T follicular helper cell (primary cell): ENCODE measurements around the gene P2RY10.
A peak's percentile ranks its signal among the peaks of the same experiment; 100 is the strongest.
"Not testable (repeated sequence)": the region's sequence is repeated elsewhere in the genome, so short reads cannot be mapped to it uniquely, and the experiment has no call there.

Experiments used
- DNase-seq: peaks from one replicate; pipeline ENCODE4 v3.0.0-alpha.2; 2020; ENCODE audit warnings: low read depth
- total RNA-seq, 2 experiments: gene quantifications; one replicate each; lab custom pipeline; 2026; lab: John Stamatoyannopoulos, UW

P2RY10 gene
- 47.5 to 177 reads per million in 2 experiments for total RNA-seq

DNA sequence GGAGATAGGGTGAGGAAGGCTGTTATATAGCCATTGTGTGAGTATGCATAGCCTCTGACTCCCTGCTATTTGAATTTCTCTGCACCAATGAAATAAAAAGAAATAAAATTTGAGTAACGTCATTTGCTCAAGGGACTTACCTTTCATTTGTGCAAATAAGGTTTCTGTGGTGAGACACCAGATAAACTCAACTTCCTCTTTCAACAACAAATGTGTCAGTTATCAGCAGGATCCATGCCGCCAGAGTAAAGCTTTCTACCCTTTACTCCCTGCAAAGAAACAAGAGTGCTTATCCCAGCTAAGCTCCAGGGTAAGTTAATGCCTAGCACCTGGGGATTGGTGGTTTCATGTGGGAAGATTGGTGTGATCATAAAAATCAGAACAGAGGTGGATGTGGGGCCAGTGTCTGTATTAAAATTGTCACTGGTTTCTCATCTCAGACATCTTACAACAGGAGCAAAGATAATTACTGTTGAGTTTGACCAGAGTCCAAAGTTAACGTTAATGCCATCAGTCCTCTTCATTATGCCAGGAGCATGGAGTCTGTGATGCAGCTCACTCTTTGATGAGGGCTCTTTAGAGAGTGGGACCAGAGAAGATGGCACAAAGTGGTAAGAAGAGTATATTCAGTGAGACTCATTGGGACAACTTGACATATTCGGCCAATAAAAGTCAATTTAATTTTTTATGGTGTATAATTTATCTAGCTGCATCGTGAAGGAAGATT lies at the start of gene P2RY10:
Gene P2RY10 (plus strand): TSS at position 206 of the 727 bp plus-strand sequence. CDS start 15,130 bp downstream, outside the sequence.
- DNase-seq, result peak; percentile 22

DNA sequence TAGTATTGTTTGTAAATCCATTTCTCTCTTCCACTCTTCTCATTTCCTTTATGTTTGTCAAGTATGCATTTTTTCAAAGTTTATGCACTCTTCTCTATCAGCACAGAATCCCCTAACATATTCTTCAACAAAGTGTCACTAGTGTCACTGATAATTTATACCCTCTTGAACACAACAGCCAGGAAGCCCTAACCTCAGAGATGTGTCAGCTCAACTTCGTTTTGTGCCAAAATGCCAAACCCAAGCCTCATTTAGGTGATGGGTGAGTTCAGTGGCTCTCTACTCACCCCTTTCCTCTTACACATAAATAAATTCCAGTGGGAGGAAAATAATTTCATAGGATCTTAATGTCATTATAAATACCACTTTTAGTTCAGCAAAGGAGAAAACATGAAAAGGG lies 22.4 kb upstream of the P2RY10 start:
- no peak for DNase-seq

DNA sequence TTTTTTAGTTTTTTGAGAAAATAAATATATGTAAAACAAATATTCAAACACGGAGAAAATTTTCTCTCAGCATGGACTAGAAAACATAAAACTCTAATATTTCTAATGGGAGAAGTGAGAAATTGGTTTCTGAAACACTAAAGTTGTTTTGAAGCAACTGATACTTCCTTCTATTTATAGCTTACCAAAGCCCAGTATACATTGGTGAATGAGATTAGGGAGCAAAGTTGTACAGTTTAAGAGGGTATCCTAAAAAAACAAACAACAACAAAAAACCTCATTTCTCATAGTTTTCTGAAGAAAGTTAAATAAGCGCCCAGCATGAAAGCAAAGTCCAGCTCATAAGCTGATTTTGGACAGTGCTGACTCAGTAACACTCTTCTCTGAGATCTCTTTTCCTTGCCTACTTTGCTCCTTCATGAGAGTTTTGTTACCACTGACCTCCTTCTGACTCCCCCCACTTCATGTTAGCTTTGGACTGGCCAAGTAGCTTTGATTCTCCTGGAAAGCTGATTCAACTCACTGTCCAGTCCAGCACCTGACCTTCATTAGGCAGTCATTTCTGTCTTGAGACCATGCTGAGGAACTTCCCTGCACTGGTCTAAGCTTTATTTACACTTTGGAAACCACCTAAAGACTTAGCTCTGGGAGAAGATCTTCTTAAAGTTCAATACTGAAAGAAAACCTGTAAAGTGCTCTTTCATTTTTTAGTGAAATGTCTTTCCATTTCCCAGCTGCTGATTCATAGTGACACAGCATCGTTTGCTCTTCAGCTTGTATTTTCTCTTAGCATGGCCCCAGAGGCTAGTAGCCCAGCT lies 21.8 kb upstream of the P2RY10 start:
- DNase-seq, result no peak

DNA sequence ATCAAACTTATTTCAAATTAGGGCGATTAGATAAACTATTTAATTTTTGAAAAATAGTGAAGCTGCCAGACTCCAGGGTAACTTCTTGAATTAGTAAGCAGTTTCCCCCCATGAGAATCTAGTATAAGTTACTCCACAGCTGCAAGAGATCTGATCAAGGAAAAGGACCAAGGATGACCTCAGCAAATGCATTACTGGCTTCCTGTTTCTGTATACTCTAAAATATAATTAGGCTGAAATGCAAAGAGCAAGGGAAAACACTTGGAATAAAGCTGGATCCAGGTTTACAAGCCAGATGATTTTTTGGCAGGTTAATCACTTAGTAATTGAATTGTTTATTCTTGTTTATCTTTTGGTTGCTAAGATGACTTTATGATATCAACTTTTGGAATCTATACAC lies 13.4 kb upstream of the P2RY10 start:
- no peak for DNase-seq

GRCh38 chrX:78934866-78935265 lies 10.3 kb upstream of the P2RY10 start:
- DNase-seq, result no peak

GRCh38 chrX:78944351-78944750 lies 840 bp upstream of the P2RY10 start:
- DNase-seq, result no peak

- no peak for DNase-seq
These were observed 1.2 kb downstream of the P2RY10 start for GRCh38 chrX:78946178-78946931.

GRCh38 chrX:78950009-78950835 lies 5.0 kb downstream of the P2RY10 start:
- no peak for DNase-seq

- no peak for DNase-seq
These were observed 12.0 kb downstream of the P2RY10 start for GRCh38 chrX:78957049-78957767.

GRCh38 chrX:78957768-78958130 lies 12.6 kb downstream of the P2RY10 start:
- DNase-seq, result no peak

DNA sequence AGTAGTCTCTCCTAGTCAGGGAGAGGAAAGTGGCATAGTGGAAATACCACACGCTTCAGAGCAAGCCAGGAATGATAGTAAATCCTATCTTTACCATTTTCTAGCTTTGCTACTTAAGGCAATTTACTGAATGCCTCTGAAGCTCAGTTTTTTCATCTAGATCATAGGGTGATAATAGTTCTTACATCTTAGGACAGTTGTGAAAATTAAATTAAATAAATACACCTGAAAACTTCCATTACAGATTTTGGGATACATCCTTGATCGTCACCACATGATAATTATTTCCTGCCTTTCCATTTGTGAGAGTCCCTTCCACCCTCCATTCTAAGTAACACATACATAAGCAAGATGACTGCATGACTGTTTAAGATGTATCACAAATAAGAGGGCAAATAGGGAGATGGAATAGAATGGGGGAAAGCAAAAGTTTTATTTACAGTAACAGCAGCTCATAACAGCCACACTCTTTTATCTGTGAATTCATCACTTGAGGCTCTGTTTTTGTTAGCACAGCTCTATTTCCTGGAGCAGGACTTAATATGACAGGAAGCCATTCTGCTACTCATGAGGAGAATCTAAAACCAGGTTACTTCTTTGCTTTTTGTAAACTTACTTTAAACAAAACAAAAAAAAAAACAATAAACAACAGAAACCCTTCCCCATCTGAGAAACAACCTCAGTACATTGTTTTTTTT lies 13.4 kb downstream of the P2RY10 start:
- no peak for DNase-seq

DNA sequence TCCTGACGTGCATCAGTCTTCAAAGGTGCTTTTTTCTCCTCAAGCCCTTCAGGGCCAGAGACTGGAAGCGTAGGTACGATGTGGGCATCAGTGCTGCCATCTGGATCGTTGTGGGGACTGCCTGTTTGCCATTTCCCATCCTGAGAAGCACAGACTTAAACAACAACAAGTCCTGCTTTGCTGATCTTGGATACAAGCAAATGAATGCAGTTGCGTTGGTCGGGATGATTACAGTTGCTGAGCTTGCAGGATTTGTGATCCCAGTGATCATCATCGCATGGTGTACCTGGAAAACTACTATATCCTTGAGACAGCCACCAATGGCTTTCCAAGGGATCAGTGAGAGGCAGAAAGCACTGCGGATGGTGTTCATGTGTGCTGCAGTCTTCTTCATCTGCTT lies 15.7 kb downstream of the P2RY10 start:
- DNase-seq, result no peak

DNA sequence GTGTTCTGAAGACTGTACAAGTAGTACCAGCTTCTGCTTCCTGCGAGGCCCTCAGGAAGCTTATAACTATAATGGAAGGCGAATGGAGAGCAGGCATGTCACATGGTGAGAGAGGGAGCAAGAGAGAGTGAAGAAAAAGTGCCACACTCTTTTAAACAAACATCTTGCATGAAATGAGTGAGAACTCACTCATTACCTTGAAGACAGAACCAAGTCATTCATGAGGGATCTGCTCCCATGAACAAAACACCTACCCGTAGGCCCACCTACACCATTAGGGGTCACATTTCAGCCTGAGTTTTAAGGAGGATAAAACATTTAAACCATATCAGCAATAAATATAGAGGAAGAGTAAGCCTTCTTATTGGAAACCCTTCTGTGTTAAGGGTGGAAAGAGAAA lies 19.4 kb downstream of the P2RY10 start:
- no peak for DNase-seq

DNA sequence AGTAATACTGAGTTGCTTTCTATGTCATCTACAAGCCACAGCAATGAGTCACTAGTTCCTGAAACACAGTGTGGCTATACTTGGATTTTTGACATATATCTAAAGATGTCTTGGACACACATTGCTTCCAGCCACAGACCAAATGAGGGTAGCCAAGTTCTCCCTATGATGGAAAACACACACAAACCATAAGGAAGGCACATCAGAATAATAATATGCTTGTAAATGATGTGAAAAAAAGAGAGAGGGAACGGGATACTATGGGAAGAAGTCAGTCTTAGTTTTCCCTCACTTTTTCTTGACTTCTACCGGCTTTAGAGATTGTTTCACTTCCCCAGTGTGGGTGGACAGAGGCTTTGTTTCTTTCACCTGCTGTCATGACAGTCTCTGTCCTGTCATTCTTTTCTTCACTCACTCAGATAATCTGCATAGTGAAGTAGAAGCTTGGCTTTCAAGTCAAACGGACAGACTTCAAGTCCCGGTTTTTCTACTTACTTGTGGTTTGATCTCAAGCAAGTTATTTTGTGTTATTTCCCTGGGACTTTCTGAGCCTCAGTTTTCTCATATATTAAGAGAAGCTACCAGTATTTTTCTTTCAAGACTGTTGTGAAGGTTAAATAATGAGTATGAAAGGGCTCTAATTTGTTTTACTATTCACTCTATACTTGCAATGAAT lies 34.7 kb downstream of the P2RY10 start:
- no peak for DNase-seq

GRCh38 chrX:78989349-78989748 lies 44.2 kb downstream of the P2RY10 start:
- DNase-seq, result no peak

DNA sequence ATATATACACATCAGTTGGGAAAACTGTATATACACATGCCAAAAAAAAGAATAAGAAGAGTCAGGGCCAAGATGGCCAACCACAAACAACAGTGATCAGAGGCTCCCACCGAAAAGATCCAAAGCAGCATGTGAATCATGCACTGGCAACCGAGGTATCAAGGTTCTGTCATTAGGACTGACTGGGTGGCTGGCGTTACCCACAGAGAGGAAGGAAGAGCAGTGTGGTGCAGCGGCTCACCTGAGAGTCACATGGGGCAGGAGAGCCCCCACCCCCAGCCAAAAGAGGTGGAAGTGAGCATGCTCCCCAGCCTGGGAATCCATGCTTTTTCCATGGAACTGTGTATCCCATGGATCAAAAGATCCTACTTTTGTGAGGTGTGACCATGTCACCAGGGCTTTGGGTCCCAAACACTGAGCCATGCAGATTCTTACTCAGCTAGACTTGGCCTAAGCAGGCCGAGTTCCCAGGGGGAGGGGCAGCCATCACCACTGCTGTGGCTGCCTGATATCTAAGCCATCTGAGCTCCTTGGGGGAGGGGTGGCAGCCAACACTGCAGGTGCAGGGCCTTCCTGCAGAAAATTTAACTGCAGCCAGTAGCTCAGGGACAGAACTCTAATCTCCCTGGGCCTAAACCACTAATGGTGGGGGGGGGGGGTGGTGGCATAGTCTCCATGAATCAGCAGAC lies 52.8 kb downstream of the P2RY10 start:
- no peak for DNase-seq

GRCh38 chrX:79007540-79007939 lies 62.3 kb downstream of the P2RY10 start:
- DNase-seq, result not testable (repeated sequence)
